Smooth muscle cell of bladder (primary cell): ENCODE results near the gene CBLN1. TPM values are rescaled to one million over a fixed set of nuclear protein-coding genes. Genes with fewer than 3 reads are reported as not detected.

ENCODE experiments used
- total RNA-seq: library from RNA; depleted of rRNA; stranded (reverse); fragments of >200 nt; gene quantifications from 2 replicates; pipeline ENCODE4 v1.2.3, GENCODE V29; 2014

The CBLN1 gene
- total RNA-seq: not detected in 2 replicates

GRCh38 chr16:49281480-49281842 lies at the start of gene CBLN1:
Gene CBLN1 (minus strand): TSS chr16:49281838. CDS start chr16:49281465, 373 bp downstream.

Other genes with a start within 250 kb of the CBLN1 start
- gene C16orf78, start 92.0 kb upstream of the CBLN1 start, total RNA-seq: not detected in 2 replicates